GM21529 (cell line): ENCODE measurements around the gene TMEM44.

ENCODE experiments used
- ATAC-seq: cut with Tn5 transposase; IDR thresholded peaks from one replicate; pipeline ENCODE4 v1.9.1; 2021; ENCODE audit not compliant: unreplicated experiment

TMEM44 gene

GRCh38 chr3:194633349-194634004, at the start of gene TMEM44:
TMEM44 (minus strand) TSS chr3:194633419; CDS start chr3:194633215, 204 bp downstream.
- peak; percentile 84 for ATAC-seq

GRCh38 chr3:194682694-194683310, 49.6 kb upstream of the TMEM44 start:
- peak; percentile 63 for ATAC-seq

GRCh38 chr3:194682189-194682693, 49.0 kb upstream of the TMEM44 start:
- ATAC-seq = no peak

- no peak for ATAC-seq
These were observed 47.8 kb upstream of the TMEM44 start for GRCh38 chr3:194680888-194681615.

- no peak for ATAC-seq
These were observed 43.3 kb upstream of the TMEM44 start for GRCh38 chr3:194676471-194676870.

GRCh38 chr3:194675680-194676079, 42.5 kb upstream of the TMEM44 start:
- no peak for ATAC-seq

- no peak for ATAC-seq
These were observed 41.9 kb upstream of the TMEM44 start for GRCh38 chr3:194675081-194675640.

GRCh38 chr3:194673761-194674160, 40.5 kb upstream of the TMEM44 start:
- ATAC-seq = no peak

GRCh38 chr3:194672876-194673275, 39.7 kb upstream of the TMEM44 start:
- ATAC-seq = no peak

GRCh38 chr3:194671900-194672808, 38.9 kb upstream of the TMEM44 start, which contains the start of gene LSG1:
LSG1 (minus strand) TSS chr3:194672191; CDS start chr3:194672162, 29 bp downstream.
- ATAC-seq = peak; percentile 85

- ATAC-seq = peak; percentile 14
These were observed 38.3 kb upstream of the TMEM44 start for GRCh38 chr3:194671511-194671899.

GRCh38 chr3:194667363-194667762, 34.1 kb upstream of the TMEM44 start:
- ATAC-seq = no peak

GRCh38 chr3:194664857-194665256, 31.6 kb upstream of the TMEM44 start:
- ATAC-seq = no peak

- ATAC-seq = no peak
These were observed 28.7 kb upstream of the TMEM44 start for GRCh38 chr3:194661946-194662345.

GRCh38 chr3:194661374-194661773, 28.2 kb upstream of the TMEM44 start:
- ATAC-seq = no peak

GRCh38 chr3:194659778-194660177, 26.6 kb upstream of the TMEM44 start:
- ATAC-seq = no peak

- no peak for ATAC-seq
These were observed 25.4 kb upstream of the TMEM44 start for GRCh38 chr3:194658477-194659242.

GRCh38 chr3:194657439-194657838, 24.2 kb upstream of the TMEM44 start:
- no peak for ATAC-seq

- peak; percentile 79 for ATAC-seq
These were observed 21.2 kb upstream of the TMEM44 start for GRCh38 chr3:194654443-194654842.

- no peak for ATAC-seq
These were observed 14.5 kb upstream of the TMEM44 start for GRCh38 chr3:194647747-194648146.
